GM23248 (cell line): ENCODE measurements around the gene ULBP2.

Experiments
- EZH2 ChIP-seq: fragments of 200-600 bp; sonication (generic); IDR thresholded peaks from 2 replicates; pipeline ENCODE4 v1.6.1; 2018; ENCODE audit warnings: antibody characterized with exemption, mild to moderate bottlenecking; ENCODE audit not compliant: insufficient read depth, poor library complexity, severe bottlenecking
- EZH2phosphoT487 ChIP-seq: fragments of 200-600 bp; sonication (generic); IDR thresholded peaks from 2 replicates; pipeline ENCODE4 v1.6.1; 2018; ENCODE audit warnings: antibody characterized with exemption, moderate library complexity, mild to moderate bottlenecking, low read depth; ENCODE audit not compliant: insufficient read depth

GRCh38 chr6:149951626-149952025 lies 9.8 kb downstream of the ULBP2 start:
- TF ChIP-seq EZH2: no peak
- TF ChIP-seq EZH2phosphoT487: no peak
